ENCODE measurements around the gene BTF3L4.
"Not testable (repeated sequence)": the region's sequence is repeated elsewhere in the genome, so short reads cannot be mapped to it uniquely, and the experiment has no call there.

BTF3L4 gene

DNA sequence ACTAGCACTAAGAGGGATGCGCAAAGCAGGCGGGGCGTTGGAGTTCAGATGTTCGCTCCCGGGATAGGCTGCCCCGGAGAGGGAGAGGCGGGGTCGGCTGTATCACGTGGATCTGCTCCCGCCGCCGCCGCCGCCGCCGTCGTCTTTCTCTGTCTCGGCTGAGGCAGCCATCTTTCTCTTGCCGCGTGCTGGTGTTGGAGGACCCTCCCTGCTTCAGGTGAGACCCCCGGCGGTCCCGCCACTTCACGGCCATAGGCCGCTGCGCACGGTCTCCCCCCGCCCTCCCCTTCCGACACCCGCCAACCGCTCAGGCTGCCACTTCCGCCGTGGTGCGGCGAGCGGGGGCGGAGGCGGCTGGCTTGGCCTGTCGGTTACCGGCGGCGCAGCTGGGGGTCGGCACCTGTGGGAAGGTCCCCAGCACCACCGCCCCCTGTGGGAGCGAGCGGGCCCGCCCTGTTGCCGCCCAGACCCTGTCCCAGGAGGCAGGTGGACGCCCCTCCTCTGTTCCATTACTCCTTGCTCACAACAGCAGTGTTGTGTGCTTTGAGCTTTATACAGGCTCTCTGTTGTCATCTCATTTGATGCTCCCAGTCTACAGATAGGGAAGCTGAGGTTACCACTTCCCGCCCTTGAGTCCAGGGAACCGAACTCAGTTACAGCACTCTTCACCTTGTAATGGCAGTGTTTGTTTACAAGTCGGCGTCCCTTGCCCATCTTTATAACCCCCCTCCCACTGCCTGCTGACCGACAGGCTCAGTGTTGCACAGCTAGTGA lies at the start of gene BTF3L4:
Gene BTF3L4 (plus strand): TSS at position 133 of the 774 bp plus-strand sequence. CDS start 3,553 bp downstream, outside the sequence.
- DNase-seq, result peak; percentile 95

GRCh38 chr1:52007215-52008002 lies 48.7 kb upstream of the BTF3L4 start:
- DNase-seq, result no peak

DNA sequence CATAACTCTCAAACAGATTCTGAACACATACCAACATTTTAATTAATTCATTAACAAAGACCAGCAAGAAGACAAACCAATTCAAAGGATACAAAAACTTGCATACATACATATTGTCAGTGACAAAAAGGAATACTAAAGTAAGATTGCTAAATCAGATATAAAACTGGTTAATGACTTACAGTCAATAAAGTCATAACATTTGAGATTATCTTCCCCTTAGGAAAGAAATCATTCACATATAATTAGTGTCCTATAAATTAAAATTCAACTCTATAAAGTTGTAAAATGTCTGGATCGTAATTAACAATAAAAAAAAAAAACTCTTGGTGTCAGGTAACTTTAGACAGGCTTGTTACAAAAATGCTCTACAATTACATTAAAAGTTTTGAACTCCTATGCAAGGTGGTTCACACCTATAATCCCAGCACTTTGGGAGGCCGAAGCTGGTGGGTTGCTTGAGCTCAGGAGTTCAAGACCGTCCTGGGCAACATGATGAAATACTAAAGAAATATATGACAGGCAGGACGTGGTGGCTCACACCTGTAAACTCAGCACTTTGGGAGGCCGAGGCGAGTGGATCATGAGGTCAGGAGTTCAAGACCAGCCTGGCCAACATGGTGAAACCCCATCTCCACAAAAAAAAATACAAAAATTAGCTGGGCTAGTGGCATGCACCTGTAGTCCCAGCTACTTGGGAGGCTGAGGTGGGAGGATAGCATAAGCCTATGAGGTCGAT lies 47.9 kb upstream of the BTF3L4 start:
- DNase-seq, result no peak

DNA sequence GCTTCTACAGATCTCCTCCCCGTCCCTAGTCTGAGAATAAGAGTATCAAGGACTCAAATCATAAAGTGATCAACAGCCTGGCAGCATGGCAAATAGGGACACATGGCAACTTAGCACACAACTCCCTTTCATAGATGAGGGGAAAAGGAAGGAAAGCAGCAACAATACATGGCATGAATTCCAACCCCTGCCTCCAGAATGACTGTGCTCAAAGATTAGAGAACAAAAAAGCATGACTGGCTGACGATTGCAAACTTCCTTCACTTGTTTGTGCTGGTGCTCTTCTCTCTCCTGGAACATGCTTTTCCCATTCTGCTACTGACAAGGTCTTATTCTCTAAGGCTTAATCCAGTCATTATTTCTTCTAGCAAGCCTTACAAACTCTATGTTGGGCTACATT lies 34.0 kb upstream of the BTF3L4 start:
- no peak for DNase-seq

- DNase-seq, result no peak
Observed at GRCh38 chr1:52026278-52026677, 29.8 kb upstream of the BTF3L4 start.

GRCh38 chr1:52028328-52028727 lies 27.8 kb upstream of the BTF3L4 start:
- DNase-seq, result no peak

DNA sequence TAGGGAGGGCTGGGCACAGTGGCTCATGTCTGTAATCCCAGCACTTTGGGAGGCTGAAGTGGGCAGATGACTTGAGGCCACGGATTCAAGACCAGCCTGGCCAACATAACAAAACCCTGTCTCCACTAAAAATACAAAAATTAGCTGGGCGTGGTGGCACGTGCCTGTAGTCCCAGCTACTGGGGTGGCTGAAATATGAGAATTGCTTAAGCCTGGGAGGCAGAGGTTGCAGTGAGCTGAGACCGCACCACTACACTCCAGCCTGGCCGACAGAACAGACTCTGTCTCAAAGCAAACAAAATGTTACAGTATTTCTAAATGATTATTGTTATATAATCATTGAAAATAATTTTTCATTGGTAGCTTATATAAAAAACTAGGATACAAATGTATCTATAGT lies 27.3 kb upstream of the BTF3L4 start:
- DNase-seq, result not testable (repeated sequence)

DNA sequence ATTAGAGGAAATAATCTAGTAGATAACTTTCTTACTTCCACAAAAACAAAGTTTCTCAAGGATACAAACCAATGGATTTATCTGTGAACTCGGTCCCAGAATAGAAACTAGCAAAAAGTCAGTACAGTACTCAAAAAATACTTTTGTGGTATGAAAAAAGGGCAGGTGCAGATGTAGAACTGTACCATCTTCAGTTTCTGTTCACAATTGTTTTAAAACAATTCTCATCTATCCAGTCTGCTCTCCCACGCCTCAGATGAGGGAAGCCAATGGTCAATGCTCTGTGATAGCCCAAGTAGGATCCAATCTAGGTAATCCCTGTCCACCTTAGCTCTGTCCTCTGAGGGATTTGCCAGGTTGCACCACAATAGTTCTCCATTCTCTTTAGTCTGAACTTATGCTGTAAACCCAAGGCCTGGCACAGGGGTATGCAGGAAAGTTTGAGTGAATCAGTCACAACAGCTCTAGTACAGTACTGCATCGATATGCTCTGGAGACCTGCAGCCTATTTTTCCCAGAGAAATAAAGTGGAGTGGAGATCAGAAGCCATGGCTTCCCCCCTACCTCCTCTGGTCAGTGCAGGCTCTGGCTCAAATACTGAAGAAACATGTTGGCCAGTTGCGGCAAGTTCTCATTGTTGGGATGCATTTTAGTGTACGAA lies 23.8 kb upstream of the BTF3L4 start:
- DNase-seq, result no peak

DNA sequence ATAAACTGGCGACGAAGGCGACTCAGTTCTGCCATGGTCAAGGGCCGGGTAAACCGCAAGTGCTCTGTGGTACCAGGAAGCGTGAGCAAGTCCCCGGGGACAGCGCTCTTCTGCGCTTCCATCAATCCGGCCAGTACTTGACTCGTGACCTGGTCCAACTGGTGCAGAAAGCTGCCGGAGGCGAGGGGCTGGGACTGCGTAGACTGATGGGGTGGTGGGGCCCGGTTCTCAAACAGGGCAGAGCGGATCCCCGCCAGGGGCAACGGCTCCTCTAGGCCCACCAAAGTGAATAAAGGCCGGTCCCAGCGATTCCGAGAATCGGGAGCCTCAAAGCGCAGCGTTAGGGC lies 23.3 kb upstream of the BTF3L4 start:
- peak; percentile 11 for DNase-seq

- peak; percentile 87 for DNase-seq
Observed at GRCh38 chr1:52033190-52034049, 22.7 kb upstream of the BTF3L4 start, which contains the start of gene KTI12. Gene KTI12 (minus strand): TSS chr1:52033810. CDS start chr1:52033761, 49 bp downstream.

- DNase-seq, result no peak
Observed at GRCh38 chr1:52034050-52034384, 22.1 kb upstream of the BTF3L4 start.

DNA sequence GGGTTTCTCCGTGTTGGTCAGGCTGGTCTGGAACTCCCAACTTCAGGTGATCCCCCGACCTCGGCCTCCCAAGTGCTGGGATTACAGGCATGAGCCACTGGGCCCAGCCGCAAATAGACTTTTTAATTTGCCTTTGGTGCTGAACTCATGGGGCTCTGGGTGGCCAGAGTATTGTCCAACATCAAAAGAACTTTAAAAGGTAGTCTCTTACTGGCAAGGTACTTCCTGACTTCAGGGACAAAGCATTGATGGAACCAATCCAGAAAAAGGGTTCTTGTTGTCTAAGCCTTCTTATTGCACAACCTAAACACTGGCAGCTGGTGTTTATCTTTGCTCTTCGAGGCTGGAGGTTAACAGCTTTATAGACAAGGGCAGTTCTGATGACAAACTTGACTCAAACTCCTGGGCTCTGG lies 18.7 kb upstream of the BTF3L4 start:
- DNase-seq, result no peak

- no peak for DNase-seq
Observed at GRCh38 chr1:52037909-52038308, 18.2 kb upstream of the BTF3L4 start.

DNA sequence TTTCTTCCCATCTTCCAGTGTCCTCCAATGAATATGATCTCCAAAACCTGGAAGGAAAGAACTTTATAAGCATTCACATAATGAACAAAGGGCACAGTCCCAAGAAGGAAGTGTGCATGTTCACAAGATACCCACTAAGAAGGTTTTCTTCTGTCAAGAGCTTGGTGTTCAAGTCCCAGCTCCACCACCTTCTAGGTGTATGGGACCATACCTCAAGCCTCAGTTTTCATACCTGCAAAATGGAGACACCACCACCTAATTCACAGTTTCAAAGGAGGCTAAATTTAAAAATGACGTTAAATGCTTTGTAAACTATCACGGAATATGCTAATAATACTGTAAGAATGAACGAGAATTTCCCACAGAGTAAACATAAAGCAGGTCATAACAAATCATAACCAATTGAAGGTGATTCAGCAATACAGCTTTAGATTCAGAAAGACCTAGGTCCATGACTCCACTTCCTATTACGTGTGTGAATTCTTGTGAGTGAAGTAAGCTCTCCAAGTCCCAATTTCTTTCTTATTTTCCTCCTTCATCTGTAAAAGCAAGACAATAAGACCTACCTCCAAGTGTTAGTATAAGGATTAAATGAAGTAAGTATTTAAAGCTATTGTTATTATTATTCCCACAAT lies 14.4 kb upstream of the BTF3L4 start:
- no peak for DNase-seq

DNA sequence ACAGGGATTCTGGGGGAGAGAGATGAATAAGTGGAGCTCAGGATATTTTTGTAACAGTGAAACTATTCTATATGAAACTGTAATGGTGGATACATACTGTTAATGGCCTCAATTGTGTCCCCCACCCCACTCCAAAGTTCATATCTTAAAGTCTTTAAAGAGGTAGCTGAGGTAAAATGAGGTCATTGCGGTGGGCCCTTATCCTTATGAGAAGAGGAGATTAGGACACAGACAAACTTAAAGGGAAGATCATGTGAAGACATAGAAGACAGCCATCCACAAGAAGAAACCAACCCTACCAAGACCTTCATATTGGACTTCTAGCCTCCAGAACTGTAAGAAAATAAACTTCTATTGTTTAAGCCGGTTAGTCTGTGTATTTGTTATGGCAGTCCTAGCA lies 10.9 kb upstream of the BTF3L4 start:
- no peak for DNase-seq

- not testable (repeated sequence) for DNase-seq
Observed at GRCh38 chr1:52045666-52046195, 10.4 kb upstream of the BTF3L4 start.

DNA sequence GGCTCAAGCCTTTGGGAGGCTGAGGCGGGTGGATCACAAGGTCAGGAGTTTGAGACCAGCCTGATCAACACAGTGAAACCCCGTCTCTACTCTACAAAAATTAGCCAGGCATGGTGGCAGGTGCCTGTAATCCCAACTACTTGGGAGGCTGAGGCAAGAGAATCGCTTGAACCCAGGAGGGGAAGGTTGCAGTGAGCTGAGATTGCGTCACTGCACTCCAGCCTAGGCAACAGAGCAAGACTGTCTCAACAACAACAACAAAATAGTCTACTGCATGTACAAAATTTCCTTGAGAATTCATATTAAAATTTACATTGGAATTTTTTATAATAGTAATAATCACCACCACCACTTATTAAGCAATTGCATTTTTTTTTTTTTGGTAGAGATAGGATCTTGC lies 6.8 kb upstream of the BTF3L4 start:
- not testable (repeated sequence) for DNase-seq

GRCh38 chr1:52053862-52054261 lies 2.2 kb upstream of the BTF3L4 start:
- DNase-seq, result no peak

DNA sequence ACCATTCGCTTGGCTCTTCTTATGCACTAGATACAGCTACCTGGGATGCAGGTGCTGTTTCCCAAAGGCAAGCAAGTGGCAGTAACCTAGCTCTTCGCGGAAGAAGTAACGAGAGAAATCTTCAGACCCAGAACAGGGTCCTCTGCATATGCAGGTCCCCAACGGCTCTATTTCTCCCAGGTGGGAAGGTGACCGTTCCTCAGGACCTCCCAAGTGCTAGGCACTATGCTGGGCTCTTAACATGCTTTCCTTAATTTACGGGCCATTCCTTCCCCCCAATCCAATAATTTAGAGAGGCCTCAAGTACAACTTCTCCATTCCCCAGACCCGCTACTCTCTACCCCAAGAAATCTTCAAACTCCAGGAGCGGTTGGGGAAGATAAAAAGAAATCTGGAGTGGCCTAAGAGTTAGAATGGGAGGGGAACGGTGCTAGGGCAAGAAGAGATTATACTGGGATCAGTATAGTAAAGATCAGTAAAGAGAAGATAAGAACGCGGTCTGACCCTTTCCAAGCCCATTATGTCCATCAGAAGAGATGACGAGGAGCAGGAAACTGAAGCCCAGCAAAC lies 1.5 kb upstream of the BTF3L4 start:
- no peak for DNase-seq

DNA sequence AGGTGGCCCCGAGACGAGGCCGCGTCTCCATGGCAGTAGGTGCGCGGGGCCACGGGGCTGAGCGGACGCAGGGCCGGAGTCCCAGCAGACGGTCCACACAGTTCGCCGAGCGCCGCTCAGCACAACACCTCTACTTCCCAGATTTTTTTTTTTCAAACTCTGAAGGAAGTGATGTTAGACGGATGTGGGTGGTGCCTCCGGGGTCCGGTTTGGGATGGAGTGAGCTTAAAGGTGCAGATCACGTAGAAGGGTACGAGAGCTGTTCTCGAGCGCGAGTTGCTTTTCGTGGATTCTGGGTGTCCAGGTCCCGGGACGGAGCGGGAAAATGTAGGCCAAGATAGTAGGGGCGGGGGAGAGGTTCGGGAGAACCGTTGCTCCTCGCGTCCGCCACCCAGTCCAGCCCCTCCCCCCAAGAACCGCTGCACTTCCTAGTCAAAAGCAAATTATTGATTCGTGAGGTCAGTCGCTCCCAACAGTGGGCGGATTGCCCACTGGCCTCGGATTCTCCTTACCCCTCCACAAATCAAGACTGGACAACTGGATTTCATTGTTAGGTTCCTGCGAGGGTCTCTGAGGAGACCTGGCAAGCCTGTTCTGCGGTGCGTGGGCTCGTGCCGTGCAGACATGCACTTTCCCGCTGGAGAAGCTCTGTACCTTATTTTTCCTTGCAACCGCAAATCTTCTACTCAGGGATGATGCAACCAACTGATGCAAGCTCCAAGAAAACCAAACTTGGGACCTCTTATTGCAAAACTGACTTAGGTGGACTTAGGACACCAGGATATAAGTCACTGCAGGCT lies 829 bp upstream of the BTF3L4 start, which contains the start of gene TXNDC12:
Gene TXNDC12 (minus strand): TSS at position 126 of the 800 bp plus-strand sequence. CDS start 95 bp downstream, at position 31.
- DNase-seq, result peak; percentile 65
